Measurements from ENCODE around the gene EFCAB5.

DNA sequence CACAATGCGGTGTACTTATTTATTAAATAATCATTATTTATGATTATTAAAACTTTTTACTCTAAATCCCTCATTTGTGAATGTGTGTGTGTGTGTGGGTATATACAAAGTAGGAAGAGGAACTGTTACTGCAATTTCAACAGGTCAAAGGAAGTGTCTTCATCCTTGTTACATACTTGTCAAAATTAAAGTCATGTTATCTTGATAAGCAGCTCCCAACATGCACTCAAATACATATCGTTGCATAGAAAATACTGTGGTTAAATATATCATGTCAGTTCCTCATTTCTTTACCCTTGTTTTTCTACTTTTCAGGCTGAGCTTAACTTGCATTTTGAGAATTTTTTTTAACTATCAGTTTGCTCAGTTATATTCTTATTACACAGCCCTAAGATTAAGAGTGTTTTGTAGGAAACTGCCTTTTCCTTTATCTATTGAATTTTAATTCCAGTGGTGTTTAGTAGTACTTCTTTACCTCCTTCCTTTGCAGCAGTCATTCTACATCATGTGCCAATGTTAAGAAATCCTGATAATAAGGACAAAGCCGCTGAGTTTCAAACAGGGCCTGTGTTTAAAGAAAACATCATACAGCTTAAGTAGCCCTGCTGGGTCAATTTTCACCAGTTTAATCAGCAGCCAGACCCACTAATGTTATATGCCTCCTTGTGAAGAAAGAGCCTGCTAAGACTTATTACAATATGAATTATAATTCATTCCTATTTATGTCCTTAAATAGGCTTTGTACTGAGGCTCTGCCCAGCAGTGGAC, 7.2 kb downstream of the EFCAB5 start:
- TF ChIP-seq, protein P1, sequence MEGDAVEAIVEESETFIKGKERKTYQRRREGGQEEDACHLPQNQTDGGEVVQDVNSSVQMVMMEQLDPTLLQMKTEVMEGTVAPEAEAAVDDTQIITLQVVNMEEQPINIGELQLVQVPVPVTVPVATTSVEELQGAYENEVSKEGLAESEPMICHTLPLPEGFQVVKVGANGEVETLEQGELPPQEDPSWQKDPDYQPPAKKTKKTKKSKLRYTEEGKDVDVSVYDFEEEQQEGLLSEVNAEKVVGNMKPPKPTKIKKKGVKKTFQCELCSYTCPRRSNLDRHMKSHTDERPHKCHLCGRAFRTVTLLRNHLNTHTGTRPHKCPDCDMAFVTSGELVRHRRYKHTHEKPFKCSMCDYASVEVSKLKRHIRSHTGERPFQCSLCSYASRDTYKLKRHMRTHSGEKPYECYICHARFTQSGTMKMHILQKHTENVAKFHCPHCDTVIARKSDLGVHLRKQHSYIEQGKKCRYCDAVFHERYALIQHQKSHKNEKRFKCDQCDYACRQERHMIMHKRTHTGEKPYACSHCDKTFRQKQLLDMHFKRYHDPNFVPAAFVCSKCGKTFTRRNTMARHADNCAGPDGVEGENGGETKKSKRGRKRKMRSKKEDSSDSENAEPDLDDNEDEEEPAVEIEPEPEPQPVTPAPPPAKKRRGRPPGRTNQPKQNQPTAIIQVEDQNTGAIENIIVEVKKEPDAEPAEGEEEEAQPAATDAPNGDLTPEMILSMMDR (IDR thresholded peaks at IDR 0.05): no peak
- TF ChIP-seq EP300 (IDR thresholded peaks at IDR 0.05): no peak

Measured in esophagus muscularis mucosa (tissue), 3 donors.